ENCODE results near the gene NRG2.

Gene NRG2

GRCh38 chr5:139851558-139851957 lies 191.5 kb downstream of the NRG2 start:
- Histone ChIP-seq H3K36me3 (ENCODE audit: control insufficient read depth, insufficient read depth, low read length) (no peaks in the 10 kb centered on the region), H3K27me3 (ENCODE audit: control insufficient read depth, insufficient read depth, low read length) (peaks cover 7% of the 10 kb centered on the region), H3K4me3 (ENCODE audit: low read length) (no peak overlapping the region), H3K9ac (ENCODE audit: low read length) (no peak overlapping the region), H3K9me3 (ENCODE audit: control insufficient read depth, low read length) (no peaks in the 10 kb centered on the region), H3K4me1 (ENCODE audit: control insufficient read depth, insufficient read depth, low read length) (no peaks in the 10 kb centered on the region)

GRCh38 chr5:139850423-139851016 lies 192.6 kb downstream of the NRG2 start:
- Histone ChIP-seq H3K9ac (ENCODE audit: low read length) (no peak overlapping the region), H3K27me3 (ENCODE audit: control insufficient read depth, insufficient read depth, low read length) (peaks cover 15% of the 10 kb centered on the region), H3K9me3 (ENCODE audit: control insufficient read depth, low read length) (no peaks in the 10 kb centered on the region), H3K4me1 (ENCODE audit: control insufficient read depth, insufficient read depth, low read length) (no peaks in the 10 kb centered on the region), H3K36me3 (ENCODE audit: control insufficient read depth, insufficient read depth, low read length) (no peaks in the 10 kb centered on the region), H3K4me3 (ENCODE audit: low read length) (no peak overlapping the region)

GRCh38 chr5:139849942-139850341 lies 193.2 kb downstream of the NRG2 start:
- Histone ChIP-seq H3K36me3 (ENCODE audit: control insufficient read depth, insufficient read depth, low read length) (no peaks in the 10 kb centered on the region), H3K9me3 (ENCODE audit: control insufficient read depth, low read length) (no peaks in the 10 kb centered on the region), H3K27me3 (ENCODE audit: control insufficient read depth, insufficient read depth, low read length) (peaks cover 16% of the 10 kb centered on the region), H3K9ac (ENCODE audit: low read length) (no peak overlapping the region), H3K4me1 (ENCODE audit: control insufficient read depth, insufficient read depth, low read length) (no peaks in the 10 kb centered on the region), H3K4me3 (ENCODE audit: low read length) (no peak overlapping the region)

GRCh38 chr5:139849501-139849900 lies 193.6 kb downstream of the NRG2 start:
- H3K9me3 ChIP-seq (ENCODE audit: control insufficient read depth, low read length): no peaks in the 10 kb centered on the region
- peaks cover 20% of the 10 kb centered on the region for H3K27me3 ChIP-seq (ENCODE audit: control insufficient read depth, insufficient read depth, low read length)
- no peaks in the 10 kb centered on the region for H3K36me3 ChIP-seq (ENCODE audit: control insufficient read depth, insufficient read depth, low read length)
- H3K4me1 ChIP-seq (ENCODE audit: control insufficient read depth, insufficient read depth, low read length): no peaks in the 10 kb centered on the region
- no peak overlapping the region for H3K4me3 ChIP-seq (ENCODE audit: low read length)
- H3K9ac ChIP-seq (ENCODE audit: low read length): no peak overlapping the region

GRCh38 chr5:139848508-139849100 lies 194.5 kb downstream of the NRG2 start:
- Histone ChIP-seq H3K9me3 (ENCODE audit: control insufficient read depth, low read length) (no peaks in the 10 kb centered on the region), H3K4me3 (ENCODE audit: low read length) (no peak overlapping the region), H3K4me1 (ENCODE audit: control insufficient read depth, insufficient read depth, low read length) (no peaks in the 10 kb centered on the region), H3K27me3 (ENCODE audit: control insufficient read depth, insufficient read depth, low read length) (peaks cover 20% of the 10 kb centered on the region), H3K36me3 (ENCODE audit: control insufficient read depth, insufficient read depth, low read length) (no peaks in the 10 kb centered on the region), H3K9ac (ENCODE audit: low read length) (peak overlapping the region; percentile 53)

- Histone ChIP-seq H3K27me3 (ENCODE audit: control insufficient read depth, insufficient read depth, low read length) (peaks cover 20% of the 10 kb centered on the region), H3K9me3 (ENCODE audit: control insufficient read depth, low read length) (no peaks in the 10 kb centered on the region), H3K36me3 (ENCODE audit: control insufficient read depth, insufficient read depth, low read length) (no peaks in the 10 kb centered on the region), H3K4me3 (ENCODE audit: low read length) (no peak overlapping the region), H3K4me1 (ENCODE audit: control insufficient read depth, insufficient read depth, low read length) (no peaks in the 10 kb centered on the region), H3K9ac (ENCODE audit: low read length) (peak overlapping the region; percentile 53)
Measured at GRCh38 chr5:139847790-139848507, 195.2 kb downstream of the NRG2 start.

- H3K36me3 ChIP-seq (ENCODE audit: control insufficient read depth, insufficient read depth, low read length): no peaks in the 10 kb centered on the region
Measured at GRCh38 chr5:139847091-139847490, 196.0 kb downstream of the NRG2 start.

GRCh38 chr5:139845846-139846681 lies 197.0 kb downstream of the NRG2 start:
- Histone ChIP-seq H3K9ac (ENCODE audit: low read length) (no peak overlapping the region), H3K9me3 (ENCODE audit: control insufficient read depth, low read length) (no peaks in the 10 kb centered on the region), H3K27me3 (ENCODE audit: control insufficient read depth, insufficient read depth, low read length) (peaks cover 20% of the 10 kb centered on the region), H3K4me3 (ENCODE audit: low read length) (no peak overlapping the region), H3K4me1 (ENCODE audit: control insufficient read depth, insufficient read depth, low read length) (no peaks in the 10 kb centered on the region), H3K36me3 (ENCODE audit: control insufficient read depth, insufficient read depth, low read length) (no peaks in the 10 kb centered on the region)

More at GRCh38 chr5:139847091-139847490, 196.0 kb downstream of the NRG2 start:
- Histone ChIP-seq H3K4me3 (ENCODE audit: low read length) (no peak overlapping the region), H3K4me1 (ENCODE audit: control insufficient read depth, insufficient read depth, low read length) (no peaks in the 10 kb centered on the region), H3K9me3 (ENCODE audit: control insufficient read depth, low read length) (no peaks in the 10 kb centered on the region), H3K9ac (ENCODE audit: low read length) (no peak overlapping the region), H3K27me3 (ENCODE audit: control insufficient read depth, insufficient read depth, low read length) (peaks cover 20% of the 10 kb centered on the region)

GRCh38 chr5:139844472-139845145 lies 198.5 kb downstream of the NRG2 start:
- no peaks in the 10 kb centered on the region for H3K36me3 ChIP-seq (ENCODE audit: control insufficient read depth, insufficient read depth, low read length)
- no peak overlapping the region for H3K9ac ChIP-seq (ENCODE audit: low read length)
- H3K4me3 ChIP-seq (ENCODE audit: low read length): no peak overlapping the region
- no peaks in the 10 kb centered on the region for H3K9me3 ChIP-seq (ENCODE audit: control insufficient read depth, low read length)
- H3K4me1 ChIP-seq (ENCODE audit: control insufficient read depth, insufficient read depth, low read length): no peaks in the 10 kb centered on the region
- H3K27me3 ChIP-seq (ENCODE audit: control insufficient read depth, insufficient read depth, low read length): peaks cover 20% of the 10 kb centered on the region

- Histone ChIP-seq H3K9ac (ENCODE audit: low read length) (no peak overlapping the region), H3K36me3 (ENCODE audit: control insufficient read depth, insufficient read depth, low read length) (no peaks in the 10 kb centered on the region), H3K4me3 (ENCODE audit: low read length) (no peak overlapping the region), H3K27me3 (ENCODE audit: control insufficient read depth, insufficient read depth, low read length) (peaks cover 20% of the 10 kb centered on the region), H3K9me3 (ENCODE audit: control insufficient read depth, low read length) (no peaks in the 10 kb centered on the region), H3K4me1 (ENCODE audit: control insufficient read depth, insufficient read depth, low read length) (no peaks in the 10 kb centered on the region)
Measured at GRCh38 chr5:139843991-139844390, 199.1 kb downstream of the NRG2 start.

GRCh38 chr5:139842321-139842720 lies 200.8 kb downstream of the NRG2 start:
- no peak overlapping the region for H3K4me3 ChIP-seq (ENCODE audit: low read length)
- H3K27me3 ChIP-seq (ENCODE audit: control insufficient read depth, insufficient read depth, low read length): peaks cover 20% of the 10 kb centered on the region
- no peaks in the 10 kb centered on the region for H3K4me1 ChIP-seq (ENCODE audit: control insufficient read depth, insufficient read depth, low read length)
- no peaks in the 10 kb centered on the region for H3K9me3 ChIP-seq (ENCODE audit: control insufficient read depth, low read length)
- H3K36me3 ChIP-seq (ENCODE audit: control insufficient read depth, insufficient read depth, low read length): no peaks in the 10 kb centered on the region
- no peak overlapping the region for H3K9ac ChIP-seq (ENCODE audit: low read length)

Measured in mucosa of stomach (tissue), 1 donor.